Activated CD4-positive, alpha-beta memory T cell treated with anti-CD3 and anti-CD28 coated beads for 36 hours (primary cell): Measurements from ENCODE around the gene MLLT3. TPM values are rescaled to one million over a fixed set of nuclear protein-coding genes. Genes with fewer than 3 reads are reported as not detected.

Source experiments
- CTCF ChIA-PET: fragments of 350-600 bp; sonication (Branson Sonifier 250); formaldehyde crosslinking; loops from one replicate; lab custom pipeline; 2021; ENCODE audit warnings: antibody characterized with exemption, inconsistent platforms; lab: Charles Lee
- POLR2A ChIA-PET: fragments of 350-600 bp; sonication (Branson Sonifier 250); formaldehyde crosslinking; loops from one replicate; lab custom pipeline; 2021; ENCODE audit warnings: antibody characterized with exemption; lab: Charles Lee
- DNase-seq: peaks from one replicate; pipeline ENCODE4 v3.0.0-alpha.2; 2020
- H3K27ac Mint-ChIP-seq: one replicate; pipeline ENCODE4 v1.8.0; 2021; ENCODE audit warnings: mixed read lengths
- H3K27me3 Mint-ChIP-seq: one replicate; pipeline ENCODE4 v1.8.0; 2021; ENCODE audit warnings: mixed read lengths
- H3K36me3 Mint-ChIP-seq: one replicate; pipeline ENCODE4 v1.8.0; 2021; ENCODE audit warnings: mixed read lengths
- H3K4me1 Mint-ChIP-seq: one replicate; pipeline ENCODE4 v1.8.0; 2021; ENCODE audit warnings: low read depth, mixed read lengths
- H3K4me3 Mint-ChIP-seq: one replicate; pipeline ENCODE4 v1.8.0; 2021; ENCODE audit warnings: mild to moderate bottlenecking, mixed read lengths
- H3K9me3 Mint-ChIP-seq: one replicate; pipeline ENCODE4 v1.8.0; 2021; ENCODE audit warnings: mixed read lengths
- intact Hi-C: fragments of 100-400 bp; cut with micrococcal nuclease; formaldehyde crosslinking; loops from one replicate; pipeline ENCODE4 v1.15.1; 2023
- total RNA-seq, 2 experiments: library from RNA; stranded (reverse); gene quantifications; one replicate each; pipeline ENCODE4 v1.2.3, GENCODE V29; 2021

MLLT3 gene
- total RNA-seq, 2 experiments from 2014 or later, result 30.8 to 34.0 TPM

- H3K4me3 Mint-ChIP-seq, result no peak overlapping the region
- DNase-seq, result no peak
- ChIA-PET POLR2A (no interaction called here), CTCF (no interaction called here)
- peaks cover 12% of the 10 kb centered on the region for H3K36me3 Mint-ChIP-seq
- H3K27me3 Mint-ChIP-seq, result no peaks in the 10 kb centered on the region
- no peak overlapping the region for H3K27ac Mint-ChIP-seq
- peaks cover 2% of the 10 kb centered on the region for H3K9me3 Mint-ChIP-seq
- intact Hi-C loops, result no loop called here
- H3K4me1 Mint-ChIP-seq, result peaks cover 21% of the 10 kb centered on the region
Observed at GRCh38 chr9:20384642-20385041, 237.7 kb downstream of the MLLT3 start.

DNA sequence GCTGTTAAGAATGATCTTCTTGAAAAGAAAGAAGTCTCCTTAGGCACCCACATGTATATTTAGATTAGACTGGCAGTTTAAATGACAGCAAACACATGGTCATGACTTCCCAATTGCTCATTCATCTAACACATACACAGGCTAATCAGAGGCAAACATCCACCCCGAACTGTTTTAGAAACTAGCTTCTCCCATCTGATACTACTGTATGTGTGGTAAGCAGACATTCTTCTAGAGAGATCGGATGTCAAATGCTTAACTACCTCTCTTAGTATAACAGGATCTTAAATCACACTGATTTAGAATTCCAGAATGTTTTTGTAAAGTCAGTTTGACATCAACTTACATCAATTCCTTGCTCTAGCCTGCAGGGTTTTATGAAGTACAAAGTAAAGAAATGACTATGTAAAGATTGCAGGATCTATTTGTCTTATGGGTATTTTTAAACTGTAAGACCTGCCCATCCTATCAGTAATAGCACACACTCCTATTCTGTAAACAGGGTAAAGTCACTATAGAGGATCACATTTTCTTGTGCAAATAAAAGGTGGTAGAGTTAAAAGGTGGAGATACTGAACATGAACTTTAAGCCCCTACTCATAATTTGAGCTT is 239.7 kb downstream of the MLLT3 start:
- CTCF ChIA-PET, result interaction anchor here (0.6 to 1.1 kb wide), 2 partner anchors 181 to 545 kb away, joined by 3 read pairs; no protein-coding TSS in a partner anchor
- Mint-ChIP-seq H3K36me3 (peaks cover 1% of the 10 kb centered on the region), H3K4me3 (no peak overlapping the region), H3K4me1 (peaks cover 29% of the 10 kb centered on the region), H3K27ac (no peak overlapping the region), H3K27me3 (no peaks in the 10 kb centered on the region), H3K9me3 (no peaks in the 10 kb centered on the region)
- POLR2A ChIA-PET, result no interaction called here
- intact Hi-C loops, result no loop called here
- DNase-seq, result no peak

GRCh38 chr9:20380546-20380945 is 241.8 kb downstream of the MLLT3 start:
- H3K27me3 Mint-ChIP-seq, result no peaks in the 10 kb centered on the region
- H3K27ac Mint-ChIP-seq, result no peak overlapping the region
- no peaks in the 10 kb centered on the region for H3K9me3 Mint-ChIP-seq
- intact Hi-C loops, result no loop called here
- H3K4me1 Mint-ChIP-seq, result peaks cover 39% of the 10 kb centered on the region
- no peak overlapping the region for H3K4me3 Mint-ChIP-seq
- DNase-seq, result no peak
- ChIA-PET POLR2A (no interaction called here), CTCF (no interaction called here)
- H3K36me3 Mint-ChIP-seq, result peaks cover 1% of the 10 kb centered on the region

GRCh38 chr9:20379804-20380225 is 242.5 kb downstream of the MLLT3 start:
- no peaks in the 10 kb centered on the region for H3K9me3 Mint-ChIP-seq
- no peak overlapping the region for H3K27ac Mint-ChIP-seq
- H3K4me1 Mint-ChIP-seq, result peaks cover 43% of the 10 kb centered on the region
- POLR2A ChIA-PET, result no interaction called here
- intact Hi-C loops, result loop anchor here (5.0 kb wide), 1 partner anchor 242 kb away; the partner anchor contains the start of gene MLLT3
- H3K4me3 Mint-ChIP-seq, result no peak overlapping the region
- H3K36me3 Mint-ChIP-seq, result peaks cover 1% of the 10 kb centered on the region
- no peaks in the 10 kb centered on the region for H3K27me3 Mint-ChIP-seq
- no peak for DNase-seq
- CTCF ChIA-PET, result interaction anchor here (0.6 to 0.8 kb wide), 2 partner anchors 22 to 1055 kb away, joined by 3 read pairs; no protein-coding TSS in a partner anchor

GRCh38 chr9:20378851-20379250 is 243.4 kb downstream of the MLLT3 start:
- intact Hi-C loops, result loop anchor here (5.0 kb wide), 1 partner anchor 243 kb away; the partner anchor contains the start of gene MLLT3

GRCh38 chr9:20377790-20378189 is 244.5 kb downstream of the MLLT3 start:
- intact Hi-C loops, result loop anchor here (5.0 kb wide), 1 partner anchor 245 kb away; the partner anchor contains the start of gene MLLT3
- CTCF ChIA-PET, result no interaction called here
- DNase-seq, result no peak
- no peak overlapping the region for H3K4me3 Mint-ChIP-seq
- POLR2A ChIA-PET, result no interaction called here
- no peak overlapping the region for H3K27ac Mint-ChIP-seq
- H3K36me3 Mint-ChIP-seq, result peaks cover 1% of the 10 kb centered on the region
- H3K27me3 Mint-ChIP-seq, result no peaks in the 10 kb centered on the region
- H3K4me1 Mint-ChIP-seq, result peaks cover 41% of the 10 kb centered on the region
- no peaks in the 10 kb centered on the region for H3K9me3 Mint-ChIP-seq

More at GRCh38 chr9:20378851-20379250, 243.4 kb downstream of the MLLT3 start:
- DNase-seq, result no peak
- Mint-ChIP-seq H3K4me3 (no peak overlapping the region), H3K9me3 (no peaks in the 10 kb centered on the region), H3K4me1 (peaks cover 41% of the 10 kb centered on the region), H3K36me3 (peaks cover 1% of the 10 kb centered on the region), H3K27me3 (no peaks in the 10 kb centered on the region), H3K27ac (no peak overlapping the region)
- ChIA-PET CTCF (no interaction called here), POLR2A (no interaction called here)

- peaks cover 36% of the 10 kb centered on the region for H3K4me1 Mint-ChIP-seq
- no peak for DNase-seq
- H3K9me3 Mint-ChIP-seq, result no peaks in the 10 kb centered on the region
- CTCF ChIA-PET, result no interaction called here
- POLR2A ChIA-PET, result no interaction called here
- H3K27ac Mint-ChIP-seq, result no peak overlapping the region
- intact Hi-C loops, result loop anchor here (5.0 kb wide), 1 partner anchor 245 kb away; the partner anchor contains the start of gene MLLT3
- no peaks in the 10 kb centered on the region for H3K27me3 Mint-ChIP-seq
- no peak overlapping the region for H3K4me3 Mint-ChIP-seq
- peaks cover 1% of the 10 kb centered on the region for H3K36me3 Mint-ChIP-seq
Observed at GRCh38 chr9:20376731-20377375, 245.4 kb downstream of the MLLT3 start.

GRCh38 chr9:20376042-20376441 is 246.3 kb downstream of the MLLT3 start:
- H3K9me3 Mint-ChIP-seq, result no peaks in the 10 kb centered on the region
- no peak overlapping the region for H3K27ac Mint-ChIP-seq
- CTCF ChIA-PET, result no interaction called here
- no peaks in the 10 kb centered on the region for H3K27me3 Mint-ChIP-seq
- intact Hi-C loops, result loop anchor here (5.0 kb wide), 1 partner anchor 246 kb away; the partner anchor contains the start of gene MLLT3
- peaks cover 43% of the 10 kb centered on the region for H3K4me1 Mint-ChIP-seq
- no peak for DNase-seq
- H3K4me3 Mint-ChIP-seq, result no peak overlapping the region
- POLR2A ChIA-PET, result no interaction called here
- H3K36me3 Mint-ChIP-seq, result peaks cover 1% of the 10 kb centered on the region

DNA sequence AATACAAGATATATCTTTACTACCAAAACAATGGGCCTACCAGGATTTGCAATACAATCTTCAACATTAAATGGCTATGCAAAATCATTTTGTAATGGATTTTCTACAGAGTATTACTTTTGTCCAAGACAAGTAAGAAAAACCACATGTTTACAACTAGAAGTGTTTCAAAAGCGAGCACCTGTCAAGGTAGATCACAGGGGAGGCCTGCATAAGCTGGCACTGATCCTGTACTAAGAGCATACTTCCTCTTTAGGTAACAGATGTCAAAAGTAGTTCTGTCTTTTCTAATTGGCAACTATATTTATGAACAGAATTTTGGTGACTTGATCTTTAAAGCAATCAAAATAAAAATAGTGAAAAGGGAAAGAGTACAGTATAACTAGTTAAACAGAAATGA is 249.0 kb downstream of the MLLT3 start:
- intact Hi-C loops, result no loop called here
- no peaks in the 10 kb centered on the region for H3K9me3 Mint-ChIP-seq
- no peak overlapping the region for H3K4me3 Mint-ChIP-seq
- POLR2A ChIA-PET, result no interaction called here
- no peaks in the 10 kb centered on the region for H3K36me3 Mint-ChIP-seq
- H3K27ac Mint-ChIP-seq, result no peak overlapping the region
- DNase-seq, result no peak
- no peaks in the 10 kb centered on the region for H3K27me3 Mint-ChIP-seq
- CTCF ChIA-PET, result no interaction called here
- peaks cover 56% of the 10 kb centered on the region for H3K4me1 Mint-ChIP-seq

GRCh38 chr9:20369391-20369790 is 252.9 kb downstream of the MLLT3 start:
- no peak overlapping the region for H3K4me3 Mint-ChIP-seq
- peaks cover 35% of the 10 kb centered on the region for H3K4me1 Mint-ChIP-seq
- CTCF ChIA-PET, result no interaction called here
- intact Hi-C loops, result no loop called here
- no peak overlapping the region for H3K27ac Mint-ChIP-seq
- no peak for DNase-seq
- H3K9me3 Mint-ChIP-seq, result no peaks in the 10 kb centered on the region
- POLR2A ChIA-PET, result no interaction called here
- no peaks in the 10 kb centered on the region for H3K36me3 Mint-ChIP-seq
- H3K27me3 Mint-ChIP-seq, result no peaks in the 10 kb centered on the region

- peaks cover 3% of the 10 kb centered on the region for H3K36me3 Mint-ChIP-seq
- H3K4me1 Mint-ChIP-seq, result peaks cover 35% of the 10 kb centered on the region
- CTCF ChIA-PET, result interaction anchor here (1.4 kb wide), 1 partner anchor 574 kb away, joined by 5 read pairs; no protein-coding TSS in a partner anchor
- H3K9me3 Mint-ChIP-seq, result no peaks in the 10 kb centered on the region
- no peak for DNase-seq
- no peak overlapping the region for H3K27ac Mint-ChIP-seq
- no peaks in the 10 kb centered on the region for H3K27me3 Mint-ChIP-seq
- H3K4me3 Mint-ChIP-seq, result no peak overlapping the region
- POLR2A ChIA-PET, result no interaction called here
- intact Hi-C loops, result no loop called here
Observed at GRCh38 chr9:20367855-20368254, 254.4 kb downstream of the MLLT3 start.

DNA sequence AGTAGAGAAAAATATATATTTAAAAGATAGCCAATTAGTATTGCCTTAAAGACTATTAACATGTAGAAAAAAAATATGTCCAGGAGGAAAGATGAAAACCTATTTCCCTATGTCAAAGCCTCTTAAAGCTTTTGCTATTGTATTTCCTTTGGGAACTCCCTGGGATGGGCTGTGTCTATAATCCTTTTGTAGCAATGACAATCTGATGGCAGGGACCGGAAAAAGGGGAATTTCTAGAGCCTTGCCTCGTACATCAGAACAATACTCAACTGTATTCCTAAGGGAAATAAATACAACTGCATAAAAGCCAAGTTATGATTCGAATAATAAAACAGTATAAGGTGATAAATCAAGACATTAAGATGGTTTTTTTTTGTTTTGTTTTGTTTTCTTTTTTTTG is 257.3 kb downstream of the MLLT3 start:
- POLR2A ChIA-PET, result no interaction called here
- CTCF ChIA-PET, result interaction anchor here (0.6 to 1.2 kb wide), 2 partner anchors 11 to 129 kb away, joined by 3 to 4 read pairs; no protein-coding TSS in a partner anchor
- no peak overlapping the region for H3K4me3 Mint-ChIP-seq
- no peaks in the 10 kb centered on the region for H3K27me3 Mint-ChIP-seq
- intact Hi-C loops, result no loop called here
- DNase-seq, result no peak
- peaks cover 14% of the 10 kb centered on the region for H3K36me3 Mint-ChIP-seq
- H3K27ac Mint-ChIP-seq, result no peak overlapping the region
- H3K4me1 Mint-ChIP-seq, result peaks cover 45% of the 10 kb centered on the region
- H3K9me3 Mint-ChIP-seq, result no peaks in the 10 kb centered on the region
